ENCODE results near the gene KRI1. TPM values are rescaled to one million over a fixed set of nuclear protein-coding genes. Genes with fewer than 3 reads are reported as not detected.

KRI1 gene
- polyA plus RNA-seq (2011; rRNA removed) (11.1 and 11.3 TPM in 2 replicates), polyA minus RNA-seq (2011; rRNA and poly(A)+ RNA removed) (9.8 and 11.7 TPM in 2 replicates)

DNA sequence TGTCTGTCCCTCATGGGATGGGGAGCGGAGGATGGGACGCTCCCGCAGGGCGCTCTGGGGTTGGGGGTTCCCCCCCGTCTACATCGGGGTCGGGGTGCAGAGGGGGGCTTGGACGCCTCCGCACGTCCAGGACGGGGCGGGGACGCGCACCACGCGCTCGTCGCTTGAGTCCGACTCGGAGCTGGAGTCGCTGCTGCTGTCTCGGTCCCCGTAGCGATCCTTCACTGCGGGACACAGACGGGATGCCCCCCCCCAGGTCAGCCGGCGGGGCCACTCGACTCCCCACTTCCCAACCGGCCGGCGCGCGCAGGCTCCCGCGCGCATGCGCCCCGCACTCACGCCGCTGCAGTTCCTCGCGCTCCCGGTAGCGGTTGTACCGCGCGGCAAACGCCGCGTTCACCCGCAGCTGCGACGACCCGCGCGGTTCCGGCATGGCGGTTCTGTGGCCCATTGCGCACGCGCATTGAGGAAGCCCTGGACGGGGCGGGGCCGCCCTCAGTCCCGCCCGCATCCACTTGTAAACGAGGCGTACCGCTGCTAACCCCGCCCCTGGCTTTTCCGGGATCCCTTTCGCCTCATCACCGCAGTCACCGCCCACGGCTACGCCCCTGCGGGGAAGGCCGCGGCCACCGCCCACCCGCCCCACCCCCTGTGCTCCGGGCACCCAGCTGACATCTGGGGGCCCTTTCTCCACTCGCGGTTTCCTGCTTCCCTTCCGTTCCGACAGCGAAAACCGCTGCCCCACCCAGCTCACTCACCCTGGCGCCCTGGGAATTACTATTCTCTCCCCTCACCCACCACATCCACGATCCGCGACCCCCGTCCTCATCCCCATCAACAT lies at the start of gene KRI1:
TSS of gene KRI1 (minus strand) at position 444 of the 841 bp plus-strand sequence. CDS start at position 433, 11 bp downstream.
- Histone ChIP-seq H3K4me3 (ENCODE audit: low read depth, low read length) (peak within 1 kb of the TSS; percentile 95), H3K27ac (ENCODE audit: low read depth, low read length) (peak within 1 kb of the TSS; percentile 47), H3K9me3 (ENCODE audit: control insufficient read depth, insufficient read depth, low read length) (no peaks in the 10 kb centered on the region), H3K27me3 (ENCODE audit: control insufficient read depth, insufficient read depth, low read length) (no peaks in the 10 kb centered on the region)
- peak; percentile 93 for DNase-seq (ENCODE audit: low read depth, low spot score)
- ChIA-PET POLR2A (interaction anchor here (0.7 kb wide), 2 partner anchors 10 to 31 kb away, joined by 3 to 6 read pairs; no protein-coding TSS in a partner anchor), CTCF (interaction anchor here (0.5 to 0.9 kb wide), 5 partner anchors 10 to 61 kb away, joined by 3 to 7 read pairs (median 4); no protein-coding TSS in a partner anchor)
- TF ChIP-seq, protein P1, sequence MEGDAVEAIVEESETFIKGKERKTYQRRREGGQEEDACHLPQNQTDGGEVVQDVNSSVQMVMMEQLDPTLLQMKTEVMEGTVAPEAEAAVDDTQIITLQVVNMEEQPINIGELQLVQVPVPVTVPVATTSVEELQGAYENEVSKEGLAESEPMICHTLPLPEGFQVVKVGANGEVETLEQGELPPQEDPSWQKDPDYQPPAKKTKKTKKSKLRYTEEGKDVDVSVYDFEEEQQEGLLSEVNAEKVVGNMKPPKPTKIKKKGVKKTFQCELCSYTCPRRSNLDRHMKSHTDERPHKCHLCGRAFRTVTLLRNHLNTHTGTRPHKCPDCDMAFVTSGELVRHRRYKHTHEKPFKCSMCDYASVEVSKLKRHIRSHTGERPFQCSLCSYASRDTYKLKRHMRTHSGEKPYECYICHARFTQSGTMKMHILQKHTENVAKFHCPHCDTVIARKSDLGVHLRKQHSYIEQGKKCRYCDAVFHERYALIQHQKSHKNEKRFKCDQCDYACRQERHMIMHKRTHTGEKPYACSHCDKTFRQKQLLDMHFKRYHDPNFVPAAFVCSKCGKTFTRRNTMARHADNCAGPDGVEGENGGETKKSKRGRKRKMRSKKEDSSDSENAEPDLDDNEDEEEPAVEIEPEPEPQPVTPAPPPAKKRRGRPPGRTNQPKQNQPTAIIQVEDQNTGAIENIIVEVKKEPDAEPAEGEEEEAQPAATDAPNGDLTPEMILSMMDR (IDR thresholded peaks at IDR 0.05; ENCODE audit: low read depth, low read length) = no peak; the same call in 1 of the 2 replicates

DNA sequence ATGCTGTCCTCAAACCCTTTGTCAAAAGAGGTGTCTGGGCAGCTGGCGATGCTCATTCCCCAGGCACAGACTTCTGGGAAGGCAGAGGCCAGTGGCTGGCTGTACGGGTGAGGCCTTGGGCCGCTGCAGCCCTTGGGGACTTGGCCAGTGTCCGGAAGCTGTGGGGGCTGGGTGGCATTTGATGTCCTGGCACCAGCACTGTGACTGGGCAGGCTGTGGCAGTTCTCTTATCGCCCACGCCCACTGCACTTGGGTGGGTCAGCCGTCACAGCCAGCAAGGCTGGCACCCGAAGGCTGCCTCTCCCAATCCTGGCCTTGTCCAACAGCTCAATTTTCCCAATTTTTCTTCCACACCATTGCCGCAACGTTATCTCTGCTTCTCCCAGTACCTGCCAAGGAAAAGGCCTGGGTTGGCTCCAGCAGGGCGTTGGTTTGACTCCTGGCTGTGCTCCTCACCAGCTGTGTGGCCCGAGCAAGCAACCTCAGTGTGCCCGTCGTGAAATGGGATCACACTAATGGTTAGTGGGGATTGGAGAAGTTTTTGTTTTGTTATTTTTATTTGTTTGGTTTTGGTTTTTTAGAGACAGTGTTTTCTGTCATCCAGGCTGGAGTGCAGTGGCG lies 46.8 kb upstream of the KRI1 start:
- no peaks in the 10 kb centered on the region for H3K27me3 ChIP-seq (ENCODE audit: control insufficient read depth, insufficient read depth, low read length)
- ChIA-PET POLR2A (interaction anchor here (0.7 kb wide), 2 partner anchors 32 to 870 kb away, joined by 3 to 11 read pairs; no protein-coding TSS in a partner anchor), CTCF (interaction anchor here (1.1 to 1.9 kb wide), 2 partner anchors 31 to 32 kb away, joined by 3 to 7 read pairs; no protein-coding TSS in a partner anchor)
- H3K4me3 ChIP-seq (ENCODE audit: low read depth, low read length) = no peak overlapping the region
- TF ChIP-seq, protein P1 (IDR thresholded peaks at IDR 0.05; ENCODE audit: low read depth, low read length) = no peak
- no peak for DNase-seq (ENCODE audit: low read depth, low spot score)
- H3K27ac ChIP-seq (ENCODE audit: low read depth, low read length) = no peak overlapping the region
- no peaks in the 10 kb centered on the region for H3K9me3 ChIP-seq (ENCODE audit: control insufficient read depth, insufficient read depth, low read length)

DNA sequence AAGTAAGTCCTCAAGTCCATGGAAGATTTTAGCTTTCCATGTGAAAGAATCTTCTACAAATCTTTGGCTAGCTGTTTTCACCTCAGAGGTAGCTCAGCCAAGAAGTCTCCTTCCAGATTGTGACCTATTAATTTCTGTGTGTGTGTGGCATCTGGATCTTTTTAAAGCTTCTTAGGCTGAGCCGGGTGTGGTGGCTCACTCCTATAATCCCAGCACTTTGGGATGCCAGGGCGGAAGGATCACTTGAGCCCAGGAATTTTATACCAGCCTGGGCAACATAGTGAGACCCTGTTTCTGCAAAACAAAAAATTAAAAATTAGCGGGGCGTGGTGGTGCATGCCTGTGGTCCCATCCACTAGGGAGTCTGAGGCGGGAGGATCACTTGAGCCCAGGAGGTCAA lies 46.1 kb upstream of the KRI1 start:
- Histone ChIP-seq H3K4me3 (ENCODE audit: low read depth, low read length) (no peak overlapping the region), H3K9me3 (ENCODE audit: control insufficient read depth, insufficient read depth, low read length) (no peaks in the 10 kb centered on the region), H3K27ac (ENCODE audit: low read depth, low read length) (no peak overlapping the region), H3K27me3 (ENCODE audit: control insufficient read depth, insufficient read depth, low read length) (no peaks in the 10 kb centered on the region)
- no peak for DNase-seq (ENCODE audit: low read depth, low spot score)
- ChIA-PET POLR2A (interaction anchor here (0.5 to 0.7 kb wide), 2 partner anchors 36 to 83 kb away, joined by 3 read pairs; no protein-coding TSS in a partner anchor), CTCF (interaction anchor here (0.9 to 1.9 kb wide), 4 partner anchors 30 to 259 kb away, joined by 3 to 7 read pairs (median 3); partner anchors contain the start of gene CARM1)
- TF ChIP-seq, protein P1 (IDR thresholded peaks at IDR 0.05; ENCODE audit: low read depth, low read length) = no peak

DNA sequence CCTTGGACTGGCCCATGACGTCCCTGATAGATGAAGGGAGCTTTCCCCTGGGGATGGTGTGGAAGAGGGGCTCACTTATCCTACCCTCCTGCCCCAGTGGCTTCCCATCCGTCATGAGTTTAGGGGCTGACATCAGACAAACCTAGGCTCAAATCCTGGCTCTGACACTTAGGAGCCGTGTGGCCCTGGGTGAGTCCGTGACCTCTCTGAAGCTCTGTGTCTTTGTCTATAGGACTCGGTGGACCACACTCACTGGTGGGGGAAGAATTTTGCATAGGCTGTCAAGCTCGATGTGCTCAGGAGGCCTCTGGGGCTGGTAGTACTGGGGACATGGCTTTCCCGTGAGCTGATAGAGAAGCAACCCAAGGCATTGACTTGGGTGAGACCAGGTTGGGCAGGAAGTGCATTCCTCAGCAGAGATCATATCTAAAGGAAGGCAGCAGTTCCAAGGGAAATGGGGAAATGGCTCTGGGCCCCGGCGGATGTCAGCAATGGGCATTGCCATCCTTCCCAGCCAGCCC lies 38.7 kb upstream of the KRI1 start:
- Histone ChIP-seq H3K27me3 (ENCODE audit: control insufficient read depth, insufficient read depth, low read length) (peaks cover 5% of the 10 kb centered on the region), H3K4me3 (ENCODE audit: low read depth, low read length) (0 out of 2 replicates have a peak overlapping the region, but pooled peaks have one; percentile 2), H3K27ac (ENCODE audit: low read depth, low read length) (no peak overlapping the region), H3K9me3 (ENCODE audit: control insufficient read depth, insufficient read depth, low read length) (no peaks in the 10 kb centered on the region; the same call in 1 of the 2 replicates)
- TF ChIP-seq, protein P1 (IDR thresholded peaks at IDR 0.05; ENCODE audit: low read depth, low read length) = no peak
- POLR2A ChIA-PET = no interaction called here
- DNase-seq (ENCODE audit: low read depth, low spot score) = no peak
- CTCF ChIA-PET = interaction anchor here (1.1 to 1.7 kb wide), 3 partner anchors 22 to 40 kb away, joined by 3 to 5 read pairs (median 5); no protein-coding TSS in a partner anchor

All from AG04450 (cell line).